Measurements from ENCODE around the gene BACH1.

DNA sequence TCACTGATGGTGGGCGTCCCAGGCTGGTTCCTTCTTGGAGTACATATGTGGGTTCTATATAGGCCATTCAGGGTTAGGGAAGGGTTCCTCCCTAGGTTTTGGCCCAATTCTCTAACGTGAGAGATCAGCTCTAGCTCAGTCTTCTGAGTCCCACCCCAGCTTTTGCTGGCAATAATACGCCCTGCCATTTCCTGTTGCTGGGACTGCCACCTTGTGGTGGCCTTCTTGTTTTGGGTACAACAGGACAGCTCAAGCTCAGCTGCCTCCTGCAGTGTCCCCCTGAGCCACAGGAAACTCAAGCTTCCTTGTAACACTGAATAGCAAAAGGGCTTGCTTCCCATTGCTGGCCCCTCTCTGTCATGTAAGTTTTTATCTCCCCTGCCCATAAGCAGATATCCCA lies 77.8 kb downstream of the BACH1 start:
- TF ChIP-seq CTCF (IDR thresholded peaks at IDR 0.05) (peak in 1 of 3 donors; percentile 10), POLR2AphosphoS5 (IDR thresholded peaks at IDR 0.05) (no peak), POLR2A (IDR thresholded peaks at IDR 0.05) (no peak)

Data from breast epithelium (tissue), 3 donors.